GM19467 (cell line): ENCODE data around the gene TXNDC8.

Source experiments
- ATAC-seq: cut with Tn5 transposase; IDR thresholded peaks from one replicate; pipeline ENCODE4 v1.9.1; 2021; ENCODE audit warnings: mild to moderate bottlenecking, moderate library complexity; ENCODE audit not compliant: unreplicated experiment

The TXNDC8 gene

GRCh38 chr9:110282739-110283081, 55.0 kb downstream of the TXNDC8 start:
- no peak for ATAC-seq

- ATAC-seq = no peak
These were observed 55.5 kb downstream of the TXNDC8 start for GRCh38 chr9:110282018-110282738.

- no peak for ATAC-seq
These were observed 59.5 kb downstream of the TXNDC8 start for GRCh38 chr9:110278080-110278707.

- ATAC-seq = no peak
These were observed 60.9 kb downstream of the TXNDC8 start for GRCh38 chr9:110276781-110277180.

- ATAC-seq = no peak
These were observed 67.3 kb downstream of the TXNDC8 start for GRCh38 chr9:110270211-110270995.

- no peak for ATAC-seq
These were observed 70.9 kb downstream of the TXNDC8 start for GRCh38 chr9:110266795-110267194.

- ATAC-seq = no peak
These were observed 76.0 kb downstream of the TXNDC8 start for GRCh38 chr9:110261632-110262031.

GRCh38 chr9:110260911-110261310, 76.8 kb downstream of the TXNDC8 start:
- no peak for ATAC-seq

- no peak for ATAC-seq
These were observed 78.1 kb downstream of the TXNDC8 start for GRCh38 chr9:110259566-110259965.

- no peak for ATAC-seq
These were observed 79.0 kb downstream of the TXNDC8 start for GRCh38 chr9:110258690-110259091.

GRCh38 chr9:110257956-110258355, 79.7 kb downstream of the TXNDC8 start:
- ATAC-seq = no peak

- ATAC-seq = no peak
These were observed 80.4 kb downstream of the TXNDC8 start for GRCh38 chr9:110257097-110257841.

GRCh38 chr9:110256380-110257096, 81.1 kb downstream of the TXNDC8 start, which contains the start of gene TXN:
TSS of gene TXN (minus strand) at chr9:110256507. CDS start at chr9:110256435, 72 bp downstream.
- ATAC-seq = peak; percentile 70

GRCh38 chr9:110255463-110256379, 81.9 kb downstream of the TXNDC8 start:
- ATAC-seq = peak; percentile 18

GRCh38 chr9:110255034-110255462, 82.6 kb downstream of the TXNDC8 start:
- ATAC-seq = no peak

- no peak for ATAC-seq
These were observed 83.2 kb downstream of the TXNDC8 start for GRCh38 chr9:110254500-110254899.
